ENCODE data around the gene SLC35F3. TPM values are rescaled to one million over a fixed set of nuclear protein-coding genes. Genes with fewer than 3 reads are reported as not detected.

Gene SLC35F3
- total and polyA plus RNA-seq, 2 experiments from 2014 or later, result 1.0 to 3.2 TPM

DNA sequence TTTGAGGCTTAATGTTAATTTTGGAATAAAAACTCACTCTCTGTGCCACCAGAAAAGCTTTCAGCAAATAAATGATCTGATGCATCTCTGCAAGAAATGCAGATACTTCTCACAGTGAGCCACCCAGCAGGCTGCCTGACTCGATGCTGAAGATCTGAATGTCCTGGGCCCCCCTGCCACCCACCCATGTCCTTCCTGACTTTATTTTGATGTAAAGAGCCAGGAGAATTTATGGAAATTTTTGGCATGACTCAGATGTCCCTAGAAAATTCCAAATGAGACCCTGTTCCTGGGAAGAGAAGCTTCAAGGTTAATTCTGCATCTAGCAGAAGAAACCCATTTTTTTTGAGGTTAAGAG, 406.0 kb downstream of the SLC35F3 start (continued):
- TF ChIP-seq REST (IDR thresholded peaks at IDR 0.05; ENCODE audit: unreplicated experiment) (no peak), EZH2phosphoT487 (IDR thresholded peaks at IDR 0.05; ENCODE audit: unreplicated experiment) (no peak), ZNF114 (CRISPR knock-in tag; IDR thresholded peaks at IDR 0.05) (no peak), EZH2 (IDR thresholded peaks at IDR 0.05; ENCODE audit: low read depth, unreplicated experiment) (no peak), STAT1 (IDR thresholded peaks at IDR 0.05; ENCODE audit: unreplicated experiment) (no peak), NANOG (IDR thresholded peaks at IDR 0.05; ENCODE audit: borderline replicate concordance) (no peak), POLR2AphosphoS5 (IDR thresholded peaks at IDR 0.05; ENCODE audit: low read depth) (no peak)
- TF ChIP-seq, protein P1, sequence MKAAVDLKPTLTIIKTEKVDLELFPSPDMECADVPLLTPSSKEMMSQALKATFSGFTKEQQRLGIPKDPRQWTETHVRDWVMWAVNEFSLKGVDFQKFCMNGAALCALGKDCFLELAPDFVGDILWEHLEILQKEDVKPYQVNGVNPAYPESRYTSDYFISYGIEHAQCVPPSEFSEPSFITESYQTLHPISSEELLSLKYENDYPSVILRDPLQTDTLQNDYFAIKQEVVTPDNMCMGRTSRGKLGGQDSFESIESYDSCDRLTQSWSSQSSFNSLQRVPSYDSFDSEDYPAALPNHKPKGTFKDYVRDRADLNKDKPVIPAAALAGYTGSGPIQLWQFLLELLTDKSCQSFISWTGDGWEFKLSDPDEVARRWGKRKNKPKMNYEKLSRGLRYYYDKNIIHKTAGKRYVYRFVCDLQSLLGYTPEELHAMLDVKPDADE (IDR thresholded peaks at IDR 0.05), result no peak

DNA sequence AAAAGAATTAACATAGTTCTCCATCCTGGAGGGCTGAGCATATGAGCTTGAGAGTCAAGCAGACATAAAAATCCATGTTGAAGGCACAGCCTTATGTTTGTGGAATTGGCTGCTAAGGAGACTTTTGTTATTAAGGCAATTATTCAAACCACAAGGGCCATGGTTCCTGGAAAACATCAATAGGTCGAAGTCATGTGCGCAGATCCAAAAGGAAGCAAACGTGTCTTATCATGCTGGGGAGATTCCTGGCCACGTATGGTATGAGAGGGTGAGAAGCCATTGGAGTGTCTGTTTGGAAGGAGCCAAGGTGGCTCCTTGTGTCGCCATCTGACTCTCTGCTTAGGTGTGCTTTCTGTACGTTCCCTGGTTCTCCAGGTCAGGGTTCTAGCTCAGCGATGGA, 406.9 kb downstream of the SLC35F3 start:
- H3K9me3 Mint-ChIP-seq, result no peaks in the 10 kb centered on the region; the same call in 2 of the 3 replicates
- no peaks in the 10 kb centered on the region for H3K27me3 ChIP-seq (ENCODE audit: insufficient read depth)
- H3K4me2 ChIP-seq, result no peak overlapping the region
- DNase-seq (ENCODE audit: low spot score), result no peak
- H2AFZ ChIP-seq, result no peak overlapping the region
- H3K4me3 ChIP-seq, result no peak overlapping the region
- H3K36me3 Mint-ChIP-seq (ENCODE audit: low read depth), result no peaks in the 10 kb centered on the region
- H3K4me1 Mint-ChIP-seq, result peaks cover 23% of the 10 kb centered on the region
- TF ChIP-seq NANOG (IDR thresholded peaks at IDR 0.05; ENCODE audit: borderline replicate concordance) (no peak), JUNB (IDR thresholded peaks at IDR 0.05; ENCODE audit: unreplicated experiment) (no peak), POLR2AphosphoS5 (IDR thresholded peaks at IDR 0.05; ENCODE audit: low read depth) (no peak), CTCF (conservative IDR thresholded peaks at IDR 0.05; ENCODE audit: low read depth in 2 of 2) (no peak), EZH2 (IDR thresholded peaks at IDR 0.05; ENCODE audit: low read depth, unreplicated experiment) (no peak), ZNF114 (CRISPR knock-in tag; IDR thresholded peaks at IDR 0.05) (no peak), STAT1 (IDR thresholded peaks at IDR 0.05; ENCODE audit: unreplicated experiment) (no peak), EZH2phosphoT487 (IDR thresholded peaks at IDR 0.05; ENCODE audit: unreplicated experiment) (no peak)
- TF ChIP-seq, protein P2, sequence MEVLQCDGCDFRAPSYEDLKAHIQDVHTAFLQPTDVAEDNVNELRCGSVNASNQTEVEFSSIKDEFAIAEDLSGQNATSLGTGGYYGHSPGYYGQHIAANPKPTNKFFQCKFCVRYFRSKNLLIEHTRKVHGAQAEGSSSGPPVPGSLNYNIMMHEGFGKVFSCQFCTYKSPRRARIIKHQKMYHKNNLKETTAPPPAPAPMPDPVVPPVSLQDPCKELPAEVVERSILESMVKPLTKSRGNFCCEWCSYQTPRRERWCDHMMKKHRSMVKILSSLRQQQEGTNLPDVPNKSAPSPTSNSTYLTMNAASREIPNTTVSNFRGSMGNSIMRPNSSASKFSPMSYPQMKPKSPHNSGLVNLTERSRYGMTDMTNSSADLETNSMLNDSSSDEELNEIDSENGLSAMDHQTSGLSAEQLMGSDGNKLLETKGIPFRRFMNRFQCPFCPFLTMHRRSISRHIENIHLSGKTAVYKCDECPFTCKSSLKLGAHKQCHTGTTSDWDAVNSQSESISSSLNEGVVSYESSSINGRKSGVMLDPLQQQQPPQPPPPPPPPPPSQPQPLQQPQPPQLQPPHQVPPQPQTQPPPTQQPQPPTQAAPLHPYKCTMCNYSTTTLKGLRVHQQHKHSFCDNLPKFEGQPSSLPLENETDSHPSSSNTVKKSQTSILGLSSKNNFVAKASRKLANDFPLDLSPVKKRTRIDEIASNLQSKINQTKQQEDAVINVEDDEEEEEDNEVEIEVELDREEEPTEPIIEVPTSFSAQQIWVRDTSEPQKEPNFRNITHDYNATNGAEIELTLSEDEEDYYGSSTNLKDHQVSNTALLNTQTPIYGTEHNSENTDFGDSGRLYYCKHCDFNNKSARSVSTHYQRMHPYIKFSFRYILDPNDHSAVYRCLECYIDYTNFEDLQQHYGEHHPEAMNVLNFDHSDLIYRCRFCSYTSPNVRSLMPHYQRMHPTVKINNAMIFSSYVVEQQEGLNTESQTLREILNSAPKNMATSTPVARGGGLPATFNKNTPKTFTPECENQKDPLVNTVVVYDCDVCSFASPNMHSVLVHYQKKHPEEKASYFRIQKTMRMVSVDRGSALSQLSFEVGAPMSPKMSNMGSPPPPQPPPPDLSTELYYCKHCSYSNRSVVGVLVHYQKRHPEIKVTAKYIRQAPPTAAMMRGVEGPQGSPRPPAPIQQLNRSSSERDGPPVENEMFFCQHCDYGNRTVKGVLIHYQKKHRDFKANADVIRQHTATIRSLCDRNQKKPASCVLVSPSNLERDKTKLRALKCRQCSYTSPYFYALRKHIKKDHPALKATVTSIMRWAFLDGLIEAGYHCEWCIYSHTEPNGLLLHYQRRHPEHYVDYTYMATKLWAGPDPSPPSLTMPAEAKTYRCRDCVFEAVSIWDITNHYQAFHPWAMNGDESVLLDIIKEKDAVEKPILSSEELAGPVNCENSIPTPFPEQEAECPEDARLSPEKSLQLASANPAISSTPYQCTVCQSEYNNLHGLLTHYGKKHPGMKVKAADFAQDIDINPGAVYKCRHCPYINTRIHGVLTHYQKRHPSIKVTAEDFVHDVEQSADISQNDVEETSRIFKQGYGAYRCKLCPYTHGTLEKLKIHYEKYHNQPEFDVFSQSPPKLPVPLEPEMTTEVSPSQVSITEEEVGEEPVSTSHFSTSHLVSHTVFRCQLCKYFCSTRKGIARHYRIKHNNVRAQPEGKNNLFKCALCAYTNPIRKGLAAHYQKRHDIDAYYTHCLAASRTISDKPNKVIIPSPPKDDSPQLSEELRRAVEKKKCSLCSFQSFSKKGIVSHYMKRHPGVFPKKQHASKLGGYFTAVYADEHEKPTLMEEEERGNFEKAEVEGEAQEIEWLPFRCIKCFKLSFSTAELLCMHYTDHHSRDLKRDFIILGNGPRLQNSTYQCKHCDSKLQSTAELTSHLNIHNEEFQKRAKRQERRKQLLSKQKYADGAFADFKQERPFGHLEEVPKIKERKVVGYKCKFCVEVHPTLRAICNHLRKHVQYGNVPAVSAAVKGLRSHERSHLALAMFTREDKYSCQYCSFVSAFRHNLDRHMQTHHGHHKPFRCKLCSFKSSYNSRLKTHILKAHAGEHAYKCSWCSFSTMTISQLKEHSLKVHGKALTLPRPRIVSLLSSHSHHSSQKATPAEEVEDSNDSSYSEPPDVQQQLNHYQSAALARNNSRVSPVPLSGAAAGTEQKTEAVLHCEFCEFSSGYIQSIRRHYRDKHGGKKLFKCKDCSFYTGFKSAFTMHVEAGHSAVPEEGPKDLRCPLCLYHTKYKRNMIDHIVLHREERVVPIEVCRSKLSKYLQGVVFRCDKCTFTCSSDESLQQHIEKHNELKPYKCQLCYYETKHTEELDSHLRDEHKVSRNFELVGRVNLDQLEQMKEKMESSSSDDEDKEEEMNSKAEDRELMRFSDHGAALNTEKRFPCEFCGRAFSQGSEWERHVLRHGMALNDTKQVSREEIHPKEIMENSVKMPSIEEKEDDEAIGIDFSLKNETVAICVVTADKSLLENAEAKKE (CRISPR knock-in tag; IDR thresholded peaks at IDR 0.05), result no peak
- ATAC-seq, result no peak
- no peak overlapping the region for H3K27ac ChIP-seq (ENCODE audit: low read depth)
- H3K36me3 ChIP-seq (ENCODE audit: insufficient read depth), result no peaks in the 10 kb centered on the region
- H3K27ac Mint-ChIP-seq, result no peak overlapping the region
- H3K4me3 Mint-ChIP-seq, result no peak overlapping the region
- H3K79me2 ChIP-seq (replicated peaks; ENCODE audit: insufficient read depth), result no peaks in the 10 kb centered on the region
- no peaks in the 10 kb centered on the region for H4K20me1 ChIP-seq (replicated peaks; ENCODE audit: insufficient read depth)
- peaks cover 5% of the 10 kb centered on the region for H3K4me1 ChIP-seq (ENCODE audit: insufficient read depth)
- H3K9me2 ChIP-seq (ENCODE audit: insufficient read depth), result 0 out of 2 replicates have a peak, but pooled peaks cover 3% of the 10 kb centered on the region
- peaks cover 10% of the 10 kb centered on the region for H3K27me3 Mint-ChIP-seq (ENCODE audit: insufficient read depth, low read depth, poor library complexity)
- no peaks in the 10 kb centered on the region for H3F3A ChIP-seq (replicated peaks; ENCODE audit: low read depth)
